ENCODE results near the gene SLC5A11. TPM values are rescaled to one million over a fixed set of nuclear protein-coding genes. Genes with fewer than 3 reads are reported as not detected.

SLC5A11 gene
- total RNA-seq, 1 experiment from 2014 or later = not detected

- Histone ChIP-seq H3K36me3 (ENCODE audit: insufficient read depth, low read length, poor library complexity, severe bottlenecking) (no peaks in the 10 kb centered on the region), H3K27me3 (replicated peaks; ENCODE audit: insufficient read depth, low read depth, low read length, poor library complexity) (no peaks in the 10 kb centered on the region), H3K9me3 (ENCODE audit: low read depth, low read length, poor library complexity, severe bottlenecking) (no peaks in the 10 kb centered on the region), H3K27ac (ENCODE audit: low read depth, low read length, poor library complexity, severe bottlenecking) (no peak overlapping the region), H3K4me3 (ENCODE audit: low read depth, low read length, poor library complexity, severe bottlenecking) (no peak overlapping the region), H3K4me1 (ENCODE audit: insufficient read depth, low read length, poor library complexity, severe bottlenecking) (no peaks in the 10 kb centered on the region)
- ChIA-PET POLR2A (ENCODE audit: low non-redundant PET) (no interaction called here), CTCF (no interaction called here)
- intact Hi-C loops (cut with micrococcal nuclease; ENCODE audit: unreplicated experiment) = no loop called here
- BruUV-seq (replicated peaks) = no TSS peak
- TF ChIP-seq EZH2 (IDR thresholded peaks at IDR 0.05; ENCODE audit: borderline replicate concordance, low read depth, low read length, poor library complexity, severe bottlenecking) = no peak
- TF ChIP-seq, protein P1, sequence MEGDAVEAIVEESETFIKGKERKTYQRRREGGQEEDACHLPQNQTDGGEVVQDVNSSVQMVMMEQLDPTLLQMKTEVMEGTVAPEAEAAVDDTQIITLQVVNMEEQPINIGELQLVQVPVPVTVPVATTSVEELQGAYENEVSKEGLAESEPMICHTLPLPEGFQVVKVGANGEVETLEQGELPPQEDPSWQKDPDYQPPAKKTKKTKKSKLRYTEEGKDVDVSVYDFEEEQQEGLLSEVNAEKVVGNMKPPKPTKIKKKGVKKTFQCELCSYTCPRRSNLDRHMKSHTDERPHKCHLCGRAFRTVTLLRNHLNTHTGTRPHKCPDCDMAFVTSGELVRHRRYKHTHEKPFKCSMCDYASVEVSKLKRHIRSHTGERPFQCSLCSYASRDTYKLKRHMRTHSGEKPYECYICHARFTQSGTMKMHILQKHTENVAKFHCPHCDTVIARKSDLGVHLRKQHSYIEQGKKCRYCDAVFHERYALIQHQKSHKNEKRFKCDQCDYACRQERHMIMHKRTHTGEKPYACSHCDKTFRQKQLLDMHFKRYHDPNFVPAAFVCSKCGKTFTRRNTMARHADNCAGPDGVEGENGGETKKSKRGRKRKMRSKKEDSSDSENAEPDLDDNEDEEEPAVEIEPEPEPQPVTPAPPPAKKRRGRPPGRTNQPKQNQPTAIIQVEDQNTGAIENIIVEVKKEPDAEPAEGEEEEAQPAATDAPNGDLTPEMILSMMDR (conservative IDR thresholded peaks at IDR 0.05; ENCODE audit: low read depth, low read length) = no peak
- DNase-seq (ENCODE audit: low spot score) = no peak
These were observed 1.5 kb downstream of the SLC5A11 start for GRCh38 chr16:24847358-24847664.

DNA sequence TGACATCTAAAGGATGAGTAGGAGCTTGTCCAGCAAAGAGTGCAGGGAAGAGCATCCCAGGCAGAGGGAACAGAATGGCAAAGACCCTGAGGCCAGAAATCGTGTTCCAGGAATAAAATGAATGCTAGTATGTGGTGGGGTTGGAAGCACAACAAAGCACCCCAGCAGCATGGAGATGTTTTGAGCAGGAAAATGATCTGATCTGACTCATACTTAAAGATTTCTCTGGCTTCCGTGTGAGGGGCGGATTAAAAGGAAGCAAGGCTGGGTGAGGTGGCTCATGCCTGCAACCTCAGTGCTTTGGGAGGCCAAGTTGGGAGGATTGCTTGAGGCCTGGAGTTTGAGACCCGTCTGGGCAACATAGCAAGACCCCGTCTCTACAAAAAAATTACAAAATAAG, 2.3 kb downstream of the SLC5A11 start:
- no peak overlapping the region for H3K27ac ChIP-seq (ENCODE audit: low read depth, low read length, poor library complexity, severe bottlenecking)
- no peak overlapping the region for H3K4me3 ChIP-seq (ENCODE audit: low read depth, low read length, poor library complexity, severe bottlenecking)
- no peaks in the 10 kb centered on the region for H3K36me3 ChIP-seq (ENCODE audit: insufficient read depth, low read length, poor library complexity, severe bottlenecking)
- no peaks in the 10 kb centered on the region for H3K9me3 ChIP-seq (ENCODE audit: low read depth, low read length, poor library complexity, severe bottlenecking)
- TF ChIP-seq, protein P1 (conservative IDR thresholded peaks at IDR 0.05; ENCODE audit: low read depth, low read length) = no peak
- TF ChIP-seq EZH2 (IDR thresholded peaks at IDR 0.05; ENCODE audit: borderline replicate concordance, low read depth, low read length, poor library complexity, severe bottlenecking) = no peak
- DNase-seq (ENCODE audit: low spot score) = no peak
- intact Hi-C loops (cut with micrococcal nuclease; ENCODE audit: unreplicated experiment) = no loop called here
- CTCF ChIA-PET = no interaction called here
- no peaks in the 10 kb centered on the region for H3K4me1 ChIP-seq (ENCODE audit: insufficient read depth, low read length, poor library complexity, severe bottlenecking)
- POLR2A ChIA-PET (ENCODE audit: low non-redundant PET) = no interaction called here
- no TSS peak for BruUV-seq (replicated peaks)
- H3K27me3 ChIP-seq (replicated peaks; ENCODE audit: insufficient read depth, low read depth, low read length, poor library complexity) = no peaks in the 10 kb centered on the region

- DNase-seq (ENCODE audit: low spot score) = no peak
- BruUV-seq (replicated peaks) = no TSS peak
- Histone ChIP-seq H3K4me3 (ENCODE audit: low read depth, low read length, poor library complexity, severe bottlenecking) (no peak overlapping the region), H3K27ac (ENCODE audit: low read depth, low read length, poor library complexity, severe bottlenecking) (no peak overlapping the region), H3K9me3 (ENCODE audit: low read depth, low read length, poor library complexity, severe bottlenecking) (no peaks in the 10 kb centered on the region), H3K36me3 (ENCODE audit: insufficient read depth, low read length, poor library complexity, severe bottlenecking) (no peaks in the 10 kb centered on the region), H3K4me1 (ENCODE audit: insufficient read depth, low read length, poor library complexity, severe bottlenecking) (peaks cover 7% of the 10 kb centered on the region), H3K27me3 (replicated peaks; ENCODE audit: insufficient read depth, low read depth, low read length, poor library complexity) (no peaks in the 10 kb centered on the region)
- ChIA-PET CTCF (no interaction called here), POLR2A (ENCODE audit: low non-redundant PET) (interaction anchor here (0.7 kb wide), 1 partner anchor 11 kb away, joined by 4 read pairs; no protein-coding TSS in a partner anchor)
- TF ChIP-seq EZH2 (IDR thresholded peaks at IDR 0.05; ENCODE audit: borderline replicate concordance, low read depth, low read length, poor library complexity, severe bottlenecking) = no peak
- TF ChIP-seq, protein P1 (conservative IDR thresholded peaks at IDR 0.05; ENCODE audit: low read depth, low read length) = no peak
- intact Hi-C loops (cut with micrococcal nuclease; ENCODE audit: unreplicated experiment) = no loop called here
These were observed 3.9 kb downstream of the SLC5A11 start for GRCh38 chr16:24849641-24850040.
